Upper lobe of left lung (tissue), 4 donors: ENCODE measurements around the gene GSC.

Source experiments
- POLR2AphosphoS5 ChIP-seq, 2 donors: sonication (generic); formaldehyde crosslinking; IDR thresholded peaks; one replicate each; pipeline ENCODE4 v1.5.1; 2017; ENCODE audit warnings: antibody characterized with exemption in 2 of 2
- TF ChIP-seq, protein P1 (sequence below), 6 experiments: fragments of 450-650 bp in 4 of 6; fragments of 200-600 bp in 2 of 6; sonication (generic) in 2 of 6; IDR thresholded peaks; one replicate each; pipeline ENCODE4 v1.5.1; 2016 to 2019; ENCODE audit warnings: antibody characterized with exemption in 6 of 6

DNA sequence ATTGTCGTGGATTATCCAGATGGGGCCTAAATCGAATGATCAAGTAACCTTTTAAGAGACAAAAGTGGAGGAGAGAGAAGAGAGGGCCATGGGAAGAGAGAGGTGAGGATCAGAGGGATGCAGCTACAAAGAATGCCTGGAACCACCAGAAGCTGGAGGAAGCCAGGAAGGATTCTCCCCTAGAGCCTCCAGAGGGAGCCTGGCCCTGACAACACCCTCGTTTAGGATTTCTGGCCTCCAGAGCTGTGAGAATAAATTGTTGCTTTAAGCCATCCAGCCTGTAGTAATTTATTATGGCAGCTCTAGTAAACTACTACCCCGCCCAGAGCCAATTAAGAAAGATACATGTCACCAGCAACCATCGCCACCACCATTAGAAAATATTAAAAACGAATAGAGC is 46.2 kb upstream of the GSC start:
- no peak for TF ChIP-seq POLR2AphosphoS5 (IDR thresholded peaks at IDR 0.05)
- TF ChIP-seq, protein P1, sequence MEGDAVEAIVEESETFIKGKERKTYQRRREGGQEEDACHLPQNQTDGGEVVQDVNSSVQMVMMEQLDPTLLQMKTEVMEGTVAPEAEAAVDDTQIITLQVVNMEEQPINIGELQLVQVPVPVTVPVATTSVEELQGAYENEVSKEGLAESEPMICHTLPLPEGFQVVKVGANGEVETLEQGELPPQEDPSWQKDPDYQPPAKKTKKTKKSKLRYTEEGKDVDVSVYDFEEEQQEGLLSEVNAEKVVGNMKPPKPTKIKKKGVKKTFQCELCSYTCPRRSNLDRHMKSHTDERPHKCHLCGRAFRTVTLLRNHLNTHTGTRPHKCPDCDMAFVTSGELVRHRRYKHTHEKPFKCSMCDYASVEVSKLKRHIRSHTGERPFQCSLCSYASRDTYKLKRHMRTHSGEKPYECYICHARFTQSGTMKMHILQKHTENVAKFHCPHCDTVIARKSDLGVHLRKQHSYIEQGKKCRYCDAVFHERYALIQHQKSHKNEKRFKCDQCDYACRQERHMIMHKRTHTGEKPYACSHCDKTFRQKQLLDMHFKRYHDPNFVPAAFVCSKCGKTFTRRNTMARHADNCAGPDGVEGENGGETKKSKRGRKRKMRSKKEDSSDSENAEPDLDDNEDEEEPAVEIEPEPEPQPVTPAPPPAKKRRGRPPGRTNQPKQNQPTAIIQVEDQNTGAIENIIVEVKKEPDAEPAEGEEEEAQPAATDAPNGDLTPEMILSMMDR (IDR thresholded peaks at IDR 0.05) = no peak
